HL-60/S4 treated with phorbol 12-myristate 13-acetate at 8.2 ng/mL for 4 days and 3 days (cell line): ENCODE measurements around the gene HOXB7.

Experiments
- in situ Hi-C: fragments of 300-500 bp; cut with MboI; formaldehyde crosslinking; loops from 2 replicates; pipeline ENCODE4 v1.15.0; 2022; ENCODE audit warnings: low sequenced_read_pairs

Gene HOXB7

DNA sequence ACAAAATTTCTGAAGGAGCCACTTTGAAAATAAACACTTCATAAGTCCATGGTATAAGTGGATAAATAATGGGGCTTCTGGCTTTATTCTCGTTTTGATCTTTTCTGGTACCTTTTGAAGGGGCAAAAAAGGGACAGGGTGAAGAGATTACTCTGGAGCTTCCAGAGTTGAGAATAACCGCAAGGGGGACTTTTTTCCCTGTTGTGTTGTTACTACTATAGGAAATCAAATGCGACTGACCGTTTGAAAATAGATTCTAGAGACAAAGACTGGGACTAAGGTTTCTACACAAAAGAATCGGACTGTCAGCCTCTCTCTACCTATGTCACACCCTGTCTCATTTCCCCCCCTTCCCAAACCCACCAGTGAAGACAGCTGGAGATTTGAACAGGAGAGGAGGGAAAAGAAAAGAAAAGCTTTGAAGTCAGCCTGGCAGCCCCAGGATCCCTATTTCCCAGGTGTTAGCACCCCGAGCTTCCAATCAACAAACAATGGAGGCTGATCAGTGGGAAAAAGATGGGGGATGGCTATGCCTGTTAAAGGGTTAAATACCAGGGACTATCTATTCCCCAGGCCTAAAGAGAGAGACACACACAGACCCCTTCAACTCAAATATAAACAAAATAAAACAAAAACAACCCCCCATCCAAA lies 41.0 kb downstream of the HOXB7 start:
- in situ Hi-C loops: no loop called here

- in situ Hi-C loops: no loop called here
Measured at GRCh38 chr17:48569240-48569582, 41.6 kb downstream of the HOXB7 start.

- in situ Hi-C loops: no loop called here
Measured at GRCh38 chr17:48568499-48569239, 42.1 kb downstream of the HOXB7 start.

DNA sequence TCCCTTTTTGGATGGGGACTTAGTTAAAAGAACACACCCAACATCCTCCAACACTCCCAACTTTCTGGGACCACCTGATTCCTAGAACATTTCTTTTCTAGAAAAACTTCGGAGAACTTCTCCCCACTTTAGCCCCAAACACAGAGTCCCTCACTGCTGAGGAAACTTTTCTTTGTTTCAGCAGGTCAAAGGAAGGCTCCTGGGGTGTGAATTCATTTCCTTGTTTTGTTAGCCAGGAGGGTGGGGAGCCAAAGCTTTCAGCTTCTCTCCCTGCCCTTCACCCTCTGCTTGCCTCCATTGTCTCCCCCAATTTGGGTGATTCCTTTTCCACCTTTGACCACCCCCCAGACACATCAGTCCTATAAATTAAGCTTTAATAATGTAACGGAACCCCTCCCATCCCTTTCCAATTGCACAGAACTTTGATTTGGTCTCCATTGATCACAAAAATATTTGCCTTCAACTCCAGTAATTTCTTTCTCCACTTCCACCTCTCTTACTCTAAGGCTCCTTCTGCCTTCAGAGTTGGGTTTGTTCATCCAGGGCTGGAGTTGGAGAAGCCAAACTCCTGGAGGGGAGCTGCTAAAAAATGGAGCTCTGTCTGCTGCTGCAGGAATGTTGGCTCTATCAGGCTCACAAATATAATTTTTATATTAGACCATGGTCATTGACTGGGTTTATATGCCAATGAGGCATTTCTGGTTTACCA lies 43.0 kb downstream of the HOXB7 start:
- in situ Hi-C loops: no loop called here

GRCh38 chr17:48567209-48567608 lies 43.6 kb downstream of the HOXB7 start:
- in situ Hi-C loops: no loop called here

DNA sequence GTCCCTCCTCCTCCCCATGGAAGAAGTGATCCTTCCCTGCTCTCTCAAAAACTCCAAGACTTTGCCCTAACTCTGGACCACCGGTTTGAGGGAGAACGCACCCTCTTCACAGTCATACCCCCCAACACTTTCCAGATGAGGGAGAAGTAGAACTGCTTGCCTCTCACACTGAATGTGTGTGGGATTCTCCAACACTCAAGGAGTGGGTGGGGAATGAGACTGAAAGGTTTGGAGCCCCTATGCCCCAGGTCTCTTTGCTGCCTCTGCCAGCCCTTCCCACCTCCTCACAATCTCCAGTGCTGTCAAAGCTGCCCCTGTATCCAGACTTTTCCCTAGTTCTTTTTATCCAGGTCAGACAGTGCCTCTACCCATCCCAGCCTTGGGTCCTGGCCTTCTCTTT lies 44.1 kb downstream of the HOXB7 start:
- in situ Hi-C loops: no loop called here

DNA sequence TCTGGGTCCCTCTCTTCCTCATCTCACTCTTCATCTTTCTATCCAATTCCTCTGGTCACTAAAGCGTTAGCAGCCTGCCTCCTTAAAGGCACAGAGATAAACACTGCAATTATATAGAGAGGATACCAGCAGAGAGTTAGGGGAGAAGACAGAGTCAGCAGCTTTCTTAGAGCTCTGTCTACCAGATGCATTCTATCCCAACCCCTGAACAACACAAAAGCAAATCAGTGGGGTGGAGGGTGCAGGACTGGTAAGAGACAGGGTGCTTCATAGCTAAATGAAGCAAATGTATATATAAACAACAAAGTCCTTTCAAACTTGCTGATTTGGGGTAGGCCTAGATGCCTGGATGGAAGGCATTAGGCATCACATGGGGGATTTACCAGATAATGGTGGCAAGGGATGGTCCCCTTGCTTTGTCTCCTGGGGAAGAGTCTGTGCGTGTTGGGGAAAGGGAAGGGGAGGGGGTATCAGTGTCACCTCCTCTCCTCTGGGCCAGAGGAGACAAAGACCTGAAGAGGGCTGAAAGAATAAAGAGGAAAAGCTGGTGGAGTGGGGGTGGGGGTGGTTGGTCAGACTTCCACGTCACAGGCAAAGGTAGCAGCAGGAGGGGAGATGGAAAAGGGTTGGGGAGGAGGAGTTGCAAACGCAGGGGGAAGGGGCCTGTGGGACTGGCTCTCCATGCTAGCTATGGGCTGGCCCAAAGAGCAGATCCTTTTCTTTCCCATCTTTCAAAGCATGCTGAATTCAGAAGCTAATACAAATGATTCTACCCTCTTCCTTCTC lies 44.7 kb downstream of the HOXB7 start:
- in situ Hi-C loops: no loop called here

DNA sequence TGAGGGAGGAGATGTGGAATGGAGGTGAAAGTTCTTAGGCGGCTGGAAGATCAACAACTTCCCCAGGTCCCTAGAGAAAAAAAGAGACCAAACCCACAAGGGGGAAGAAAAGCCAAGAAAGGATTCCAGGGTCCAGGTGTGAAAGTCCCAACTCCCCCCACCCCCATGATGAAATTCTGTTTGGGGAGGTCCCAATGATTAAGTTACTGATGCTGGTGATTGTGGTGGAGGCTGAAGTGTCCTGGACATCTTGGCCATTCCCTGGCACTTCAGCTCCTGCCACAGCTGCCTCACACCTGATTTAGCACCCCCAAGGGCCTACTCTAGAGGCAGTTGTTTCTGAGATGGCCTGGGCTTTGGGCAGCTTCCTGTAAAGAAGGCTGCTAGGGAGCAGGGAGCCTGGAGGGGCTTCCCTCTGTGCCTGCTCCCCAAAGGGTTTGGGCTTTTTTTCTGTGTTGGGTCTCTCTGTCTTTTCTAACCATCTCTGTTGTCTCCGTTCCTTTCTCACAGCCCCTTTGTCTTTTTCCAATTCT lies 45.7 kb downstream of the HOXB7 start:
- in situ Hi-C loops: no loop called here

- in situ Hi-C loops: no loop called here
Measured at GRCh38 chr17:48564188-48565021, 46.4 kb downstream of the HOXB7 start.

- in situ Hi-C loops: no loop called here
Measured at GRCh38 chr17:48563867-48564187, 47.0 kb downstream of the HOXB7 start.

DNA sequence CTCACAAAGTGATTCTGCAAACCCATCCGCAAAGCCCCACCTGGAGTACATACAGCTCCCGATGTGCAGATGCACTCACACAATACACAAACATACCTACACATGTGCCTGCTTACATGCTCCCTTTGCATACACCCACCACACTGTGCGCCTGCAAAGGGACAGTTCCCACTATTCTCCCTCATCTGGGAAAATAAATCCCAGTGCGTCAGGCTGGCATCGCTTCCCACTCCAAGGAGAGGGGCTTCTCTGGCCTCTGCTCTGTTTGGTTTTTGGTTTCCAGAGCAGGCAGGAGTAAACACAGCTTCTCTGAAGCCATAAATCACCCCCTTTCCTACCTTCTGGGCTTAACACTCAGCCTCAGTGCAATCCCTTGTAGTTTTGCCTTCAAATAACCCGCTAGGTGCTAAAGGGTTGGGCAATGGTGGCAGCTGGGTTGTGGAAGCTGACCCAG lies 47.4 kb downstream of the HOXB7 start:
- in situ Hi-C loops: no loop called here

DNA sequence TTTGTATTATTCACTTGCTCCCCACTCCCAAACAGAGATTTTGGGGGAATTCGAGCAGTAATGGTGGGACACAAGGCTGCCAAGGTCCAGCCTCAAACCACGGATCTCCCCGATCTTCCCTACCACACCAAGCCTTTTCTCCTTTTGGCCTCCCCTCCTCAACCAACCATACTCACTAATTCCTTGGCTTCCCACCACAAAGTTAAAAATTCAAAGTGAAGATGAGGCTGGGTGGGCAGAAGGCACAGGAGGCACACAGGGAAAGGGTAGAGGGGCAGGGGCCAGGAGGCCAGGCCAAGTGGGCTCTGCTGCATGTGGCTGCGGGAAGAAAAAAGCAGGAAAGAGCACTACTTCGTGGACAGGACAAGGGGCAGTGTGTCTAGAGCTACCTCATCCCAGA lies 47.9 kb downstream of the HOXB7 start:
- in situ Hi-C loops: no loop called here

GRCh38 chr17:48561884-48562810 lies 48.7 kb downstream of the HOXB7 start:
- in situ Hi-C loops: no loop called here

GRCh38 chr17:48559840-48560817 lies 50.7 kb downstream of the HOXB7 start:
- in situ Hi-C loops: no loop called here

DNA sequence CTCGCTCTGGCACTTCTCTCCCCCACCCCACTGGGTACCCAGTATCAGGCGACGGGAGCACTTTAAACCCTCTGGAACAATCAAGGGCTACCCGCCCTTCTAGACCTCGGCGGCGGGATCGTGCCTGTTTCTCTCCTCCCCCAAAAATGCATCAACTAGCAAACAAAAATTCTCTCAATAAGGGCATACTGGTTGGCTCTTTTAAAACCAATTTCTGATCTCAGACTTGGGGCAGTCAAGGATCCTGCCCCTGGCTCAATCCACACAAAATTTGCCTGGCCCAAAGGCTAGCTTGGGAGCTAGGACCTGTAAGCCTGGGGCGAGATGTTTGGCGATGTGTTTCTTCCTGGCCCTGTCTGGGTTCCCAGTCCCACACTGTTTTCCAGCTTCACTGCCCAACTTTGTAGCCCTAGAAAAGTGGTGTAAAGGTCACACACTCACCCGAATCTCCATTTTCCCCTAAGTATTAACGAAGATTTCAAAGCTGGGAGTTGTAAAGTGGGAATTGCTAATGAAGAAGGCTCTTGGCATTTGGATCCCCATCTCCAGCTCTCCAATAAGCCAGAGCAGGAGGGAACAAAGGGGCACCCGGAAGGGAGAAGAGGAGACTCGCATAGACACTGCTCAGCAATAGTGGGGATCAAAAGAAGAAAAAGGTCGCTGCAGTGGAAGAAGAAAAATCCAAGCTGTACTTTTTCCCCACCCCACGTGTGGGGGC lies 51.5 kb downstream of the HOXB7 start:
- in situ Hi-C loops: no loop called here

GRCh38 chr17:48558831-48559121 lies 52.0 kb downstream of the HOXB7 start:
- in situ Hi-C loops: no loop called here

DNA sequence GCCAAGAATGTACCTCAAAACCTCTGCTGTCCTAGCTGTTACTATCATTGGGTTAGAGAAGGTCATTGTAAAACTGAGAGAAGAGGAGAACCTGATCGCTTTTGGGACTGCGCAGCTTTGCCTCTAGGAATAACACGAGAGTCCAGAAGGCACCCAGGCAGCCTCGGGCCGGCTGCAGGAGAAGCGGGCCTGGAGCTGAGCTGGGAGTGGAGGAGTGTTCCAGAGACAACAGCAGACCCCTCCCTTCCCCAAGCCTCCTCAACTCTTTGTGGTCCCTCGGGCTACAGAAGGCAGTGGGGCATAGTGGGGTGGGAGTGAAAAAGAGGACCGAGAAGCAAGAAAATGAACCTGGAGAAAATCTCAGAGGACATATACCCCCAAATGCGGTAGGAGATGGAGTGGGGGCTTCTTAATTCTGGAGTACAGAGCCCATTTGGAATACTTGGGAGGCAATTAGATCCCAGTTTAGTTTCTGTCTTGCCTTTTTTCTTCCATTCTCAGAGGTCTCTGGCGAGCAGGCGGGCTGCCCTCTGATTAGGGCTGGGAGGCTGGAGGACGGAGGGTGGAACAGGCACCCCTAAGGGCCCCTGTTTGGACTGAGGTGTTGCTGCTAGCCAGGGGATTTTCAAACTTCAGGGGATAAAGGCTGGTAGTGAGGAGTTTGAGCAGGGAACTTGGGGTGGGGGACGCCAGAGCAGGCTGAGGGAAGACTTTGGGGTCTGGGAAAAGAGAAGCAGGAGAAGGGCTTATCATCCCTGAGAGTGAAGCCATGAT lies 52.6 kb downstream of the HOXB7 start:
- in situ Hi-C loops: no loop called here
